ENCODE results near the gene NAA10.

GRCh38 chrX:153958605-153959004 lies 23.8 kb upstream of the NAA10 start:
- no peak for TF ChIP-seq EP300 (IDR thresholded peaks at IDR 0.05; ENCODE audit: low read depth)
- TF ChIP-seq CTCF (IDR thresholded peaks at IDR 0.05) = no peak
- no peak for TF ChIP-seq POLR2A (IDR thresholded peaks at IDR 0.05)
